PC-3 (cell line): ENCODE measurements around the gene MED12L. TPM values are rescaled to one million over a fixed set of nuclear protein-coding genes. Genes with fewer than 3 reads are reported as not detected.

Source experiments
- ATAC-seq: fragments of 200-7000 bp; cut with Tn5 transposase; 2 replicates; pipeline ENCODE4 v1.9.1; 2020; ENCODE audit warnings: mild to moderate bottlenecking, moderate library complexity
- BruUV-seq: library from RNA; stranded (reverse); fragments of 400-500 nt; replicated peaks from 2 replicates; lab custom pipeline; 2021; lab: Mats Ljungman, UMichigan
- CTCF ChIA-PET: fragments of 300-600 bp; sonication (Branson Sonifier 250); formaldehyde crosslinking; loops from one replicate; lab custom pipeline; 2022; ENCODE audit warnings: antibody characterized with exemption; lab: Charles Lee
- POLR2A ChIA-PET: fragments of 300-600 bp; sonication (Branson Sonifier 250); formaldehyde crosslinking; loops from one replicate; lab custom pipeline; 2022; ENCODE audit warnings: antibody characterized with exemption; ENCODE audit not compliant: unreplicated experiment; lab: Charles Lee
- DNase-seq: peaks from one replicate; pipeline ENCODE4 v3.0.0-alpha.2; 2015
- H2AFZ ChIP-seq: fragments of 300-600 bp; sonication (generic); 2 replicates; pipeline ENCODE4 v1.6.0; 2016; ENCODE audit warnings: antibody characterized with exemption, low read length
- H3F3A ChIP-seq: fragments of 300-600 bp; sonication (generic); one replicate; pipeline ENCODE4 v1.6.0; 2017; ENCODE audit warnings: antibody characterized with exemption, low read length, control low read depth, mild to moderate bottlenecking; ENCODE audit not compliant: unreplicated experiment
- H3K27ac ChIP-seq: fragments of 300-600 bp; sonication (generic); 2 replicates; pipeline ENCODE4 v1.5.1; 2016; ENCODE audit warnings: mild to moderate bottlenecking, low read length
- H3K27me3 ChIP-seq: fragments of 300-600 bp; sonication (generic); 2 replicates; pipeline ENCODE4 v1.6.1; 2016; ENCODE audit warnings: low read length, mixed read lengths
- H3K36me3 ChIP-seq: fragments of 300-600 bp; sonication (generic); 2 replicates; pipeline ENCODE4 v1.6.1; 2016; ENCODE audit warnings: low read depth, mixed run types, low read length, mixed read lengths
- H3K4me1 ChIP-seq: fragments of 300-600 bp; sonication (generic); 2 replicates; pipeline ENCODE4 v1.5.1; 2016; ENCODE audit warnings: low read length; ENCODE audit not compliant: insufficient read depth
- H3K4me2 ChIP-seq: fragments of 300-600 bp; sonication (generic); 2 replicates; pipeline ENCODE4 v1.6.0; 2016; ENCODE audit warnings: low read length
- H3K4me3 ChIP-seq: fragments of 300-600 bp; sonication (generic); 2 replicates; pipeline ENCODE4 v1.5.1; 2016; ENCODE audit warnings: mild to moderate bottlenecking, low read length, mixed read lengths
- H3K79me2 ChIP-seq: fragments of 300-600 bp; sonication (generic); 2 replicates; pipeline ENCODE4 v1.6.1; 2017; ENCODE audit warnings: low read length, mixed read lengths
- H3K9ac ChIP-seq: fragments of 300-600 bp; sonication (generic); 2 replicates; pipeline ENCODE4 v1.6.0; 2016; ENCODE audit warnings: mild to moderate bottlenecking, low read length
- H3K9me2 ChIP-seq: fragments of 300-600 bp; sonication (generic); replicated peaks from 2 replicates; pipeline ENCODE4 v1.6.1; 2016; ENCODE audit warnings: mixed run types, low read length, mixed read lengths
- H3K9me3 ChIP-seq: fragments of 300-600 bp; sonication (generic); 2 replicates; pipeline ENCODE4 v1.6.1; 2016; ENCODE audit warnings: low read length, mixed read lengths
- H4K20me1 ChIP-seq: fragments of 300-600 bp; sonication (generic); 2 replicates; pipeline ENCODE4 v1.6.1; 2016; ENCODE audit warnings: low read length, mixed read lengths
- CTCF ChIP-seq: fragments of 300-600 bp; sonication (generic); conservative IDR thresholded peaks from 2 replicates; pipeline ENCODE4 v1.5.1; 2017; ENCODE audit warnings: antibody characterized with exemption, low read depth, mild to moderate bottlenecking, low read length
- EZH2 ChIP-seq: fragments of 300-600 bp; sonication (generic); IDR thresholded peaks from one replicate; pipeline ENCODE4 v1.6.1; 2017; ENCODE audit warnings: antibody characterized with exemption, mild to moderate bottlenecking, low read length; ENCODE audit not compliant: unreplicated experiment
- EZH2phosphoT487 ChIP-seq: fragments of 300-600 bp; sonication (generic); IDR thresholded peaks from 2 replicates; pipeline ENCODE4 v1.6.1; 2018; ENCODE audit warnings: mild to moderate bottlenecking, antibody characterized with exemption, low read length, borderline replicate concordance
- intact Hi-C: fragments of 100-400 bp; cut with micrococcal nuclease; formaldehyde crosslinking; loops from 2 replicates; pipeline ENCODE4 v1.9.0; 2023
- total RNA-seq: library from RNA; depleted of rRNA; stranded (reverse); fragments of >200 nt; gene quantifications from 2 replicates; pipeline ENCODE4 v1.2.3, GENCODE V29; 2014

MED12L gene
- total RNA-seq, 1 experiment from 2014 or later, result 0.55 TPM

GRCh38 chr3:151437906-151438305, 352.4 kb downstream of the MED12L start:
- Histone ChIP-seq H3K27ac (no peak overlapping the region), H3K9me3 (no peaks in the 10 kb centered on the region), H2AFZ (no peak overlapping the region), H4K20me1 (no peaks in the 10 kb centered on the region), H3F3A (peaks cover 15% of the 10 kb centered on the region), H3K9me2 (no peaks in the 10 kb centered on the region), H3K4me3 (no peak overlapping the region), H3K4me1 (peaks cover 45% of the 10 kb centered on the region), H3K36me3 (no peaks in the 10 kb centered on the region), H3K79me2 (no peaks in the 10 kb centered on the region), H3K4me2 (no peak overlapping the region), H3K27me3 (no peaks in the 10 kb centered on the region), H3K9ac (no peak overlapping the region)
- TF ChIP-seq CTCF (no peak), EZH2phosphoT487 (no peak), EZH2 (no peak)
- no TSS peak for BruUV-seq
- DNase-seq, result no peak
- POLR2A ChIA-PET, result interaction anchor here (0.6 kb wide), 1 partner anchor 480 kb away, joined by 3 read pairs; no protein-coding TSS in a partner anchor
- CTCF ChIA-PET, result no interaction called here
- intact Hi-C loops, result no loop called here
- no peak for ATAC-seq

GRCh38 chr3:151439652-151440125, 354.2 kb downstream of the MED12L start:
- CTCF ChIA-PET, result interaction anchor here (0.5 to 1.3 kb wide), 14 partner anchors 17 to 479 kb away, joined by 3 to 20 read pairs (median 4); no protein-coding TSS in a partner anchor

More at GRCh38 chr3:151439652-151440125, 354.2 kb downstream of the MED12L start:
- POLR2A ChIA-PET, result no interaction called here
- Histone ChIP-seq H3K36me3 (no peaks in the 10 kb centered on the region), H3K4me2 (peak overlapping the region; percentile 5; the same call in 1 of the 2 replicates), H3K9ac (no peak overlapping the region), H3K9me2 (no peaks in the 10 kb centered on the region), H2AFZ (0 out of 2 replicates have a peak overlapping the region, but pooled peaks have one; percentile 42), H3K27me3 (no peaks in the 10 kb centered on the region), H3K4me3 (no peak overlapping the region), H4K20me1 (no peaks in the 10 kb centered on the region), H3K27ac (no peak overlapping the region), H3F3A (peaks cover 6% of the 10 kb centered on the region), H3K9me3 (no peaks in the 10 kb centered on the region), H3K79me2 (no peaks in the 10 kb centered on the region), H3K4me1 (peaks cover 29% of the 10 kb centered on the region)
- BruUV-seq, result no TSS peak
- TF ChIP-seq EZH2phosphoT487 (no peak), CTCF (peak; percentile 91), EZH2 (no peak)
- intact Hi-C loops, result loop anchor here (1.0 to 2.0 kb wide), 6 partner anchors 29 to 479 kb away; no protein-coding TSS in a partner anchor
- DNase-seq, result peak; percentile 94
- peak; percentile 92 for ATAC-seq
